Coronary artery (tissue), 2 donors: ENCODE data around the gene CCL24.

Experiments
- DNase-seq: peaks from one replicate; pipeline ENCODE4 v3.0.0-alpha.2; 2017; ENCODE audit warnings: low spot score
- H3K27ac ChIP-seq, 2 donors: fragments of 200-600 bp; sonication (generic); one replicate each; pipeline ENCODE4 v1.5.1; 2016 to 2019
- H3K4me3 ChIP-seq: fragments of 200-600 bp; sonication (generic); 2 replicates; pipeline ENCODE4 v1.5.1; 2016; ENCODE audit warnings: mild to moderate bottlenecking, moderate library complexity
- CTCF ChIP-seq: fragments of 200-600 bp; sonication (generic); IDR thresholded peaks from one replicate; pipeline ENCODE4 v1.5.1; 2019; ENCODE audit warnings: antibody characterized with exemption

Gene CCL24

GRCh38 chr7:75818472-75818871 lies 4.9 kb upstream of the CCL24 start:
- no peak for TF ChIP-seq CTCF

GRCh38 chr7:75817116-75817515 lies 3.5 kb upstream of the CCL24 start:
- no peak for TF ChIP-seq CTCF
- DNase-seq: no peak

More at GRCh38 chr7:75818472-75818871, 4.9 kb upstream of the CCL24 start:
- Histone ChIP-seq H3K27ac (no peak overlapping the region), H3K4me3 (no peak overlapping the region)
- no peak for DNase-seq

DNA sequence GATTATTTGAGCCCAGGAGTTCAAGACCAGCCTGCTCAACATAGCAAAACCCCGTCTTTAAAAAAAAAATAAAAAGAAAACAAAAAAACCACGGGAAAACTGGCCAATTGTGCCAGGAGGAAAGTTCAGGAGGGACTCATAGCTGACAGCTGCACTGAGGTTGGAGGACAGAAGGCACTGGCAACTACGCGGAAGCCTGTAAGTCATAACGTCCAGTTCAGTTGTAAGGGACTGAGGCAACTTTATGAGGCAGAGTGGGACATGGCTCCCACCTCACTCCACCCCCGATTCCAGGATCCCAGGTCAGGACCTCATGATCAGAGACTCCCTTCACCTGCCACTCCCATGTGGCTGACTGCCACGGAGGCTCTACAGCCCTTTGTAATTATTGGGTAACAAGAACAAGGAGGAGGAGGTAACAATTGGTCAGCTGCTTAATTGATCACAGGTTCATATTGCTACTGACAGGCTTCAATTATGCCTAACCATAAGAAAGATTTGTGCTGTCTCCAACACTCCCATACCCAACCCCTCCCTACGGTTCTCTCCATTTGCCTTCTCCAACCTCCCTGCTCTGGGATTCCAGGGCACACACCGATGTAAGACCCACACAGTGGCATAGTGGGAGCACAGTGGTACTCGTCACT lies 1.9 kb upstream of the CCL24 start:
- no peak for TF ChIP-seq CTCF
- Histone ChIP-seq H3K27ac (no peak overlapping the region), H3K4me3 (no peak overlapping the region)
- DNase-seq: no peak

More at GRCh38 chr7:75817116-75817515, 3.5 kb upstream of the CCL24 start:
- no peak overlapping the region for H3K4me3 ChIP-seq
- no peak overlapping the region for H3K27ac ChIP-seq

- no peak overlapping the region for H3K27ac ChIP-seq
These were observed 871 bp upstream of the CCL24 start for GRCh38 chr7:75814407-75814947.

GRCh38 chr7:75813084-75813483 lies 522 bp downstream of the CCL24 start:
- no peak for TF ChIP-seq CTCF
- no peak for DNase-seq
- H3K4me3 ChIP-seq: no peak overlapping the region
- no peak overlapping the region for H3K27ac ChIP-seq

More at GRCh38 chr7:75814407-75814947, 871 bp upstream of the CCL24 start:
- H3K4me3 ChIP-seq: no peak overlapping the region
- no peak for TF ChIP-seq CTCF
- no peak for DNase-seq

DNA sequence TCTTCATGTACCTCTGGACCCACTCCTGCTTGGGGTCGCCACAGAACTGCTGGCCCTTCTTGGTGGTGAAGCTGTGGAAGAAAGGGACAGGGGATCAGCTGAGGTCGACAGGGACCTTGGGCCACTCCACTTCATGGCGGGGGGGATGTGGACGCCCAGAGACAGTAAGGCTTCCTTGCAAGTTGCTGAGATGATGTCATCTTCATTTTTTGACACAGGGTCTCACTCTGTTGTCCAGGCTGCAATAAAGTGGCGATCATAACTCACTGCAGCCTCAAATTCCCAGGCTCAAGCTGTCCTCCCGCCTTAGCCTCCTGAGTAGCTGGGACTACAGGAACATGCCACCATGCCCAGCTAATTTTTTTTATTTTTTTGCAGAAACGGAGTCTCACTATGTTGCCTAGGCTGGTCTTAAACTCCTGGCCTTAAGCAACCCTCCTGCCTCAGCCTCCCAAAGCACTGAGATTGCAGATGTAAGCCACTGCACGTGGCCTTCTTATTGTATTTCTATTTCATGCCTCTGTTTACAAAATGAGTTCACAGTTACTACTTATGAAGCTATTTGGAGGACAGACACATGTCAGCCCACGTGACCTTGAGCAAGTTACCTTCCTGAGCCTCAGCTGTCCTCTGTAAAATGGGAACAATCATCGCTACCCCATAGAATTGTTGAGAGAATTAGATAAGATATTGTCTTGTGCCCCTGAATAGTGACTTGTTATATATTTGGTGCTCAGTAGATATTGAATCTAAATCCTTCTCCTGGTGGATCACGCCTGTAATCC lies 1.5 kb downstream of the CCL24 start:
- DNase-seq: no peak
- TF ChIP-seq CTCF: no peak
- no peak overlapping the region for H3K27ac ChIP-seq
- H3K4me3 ChIP-seq: no peak overlapping the region

DNA sequence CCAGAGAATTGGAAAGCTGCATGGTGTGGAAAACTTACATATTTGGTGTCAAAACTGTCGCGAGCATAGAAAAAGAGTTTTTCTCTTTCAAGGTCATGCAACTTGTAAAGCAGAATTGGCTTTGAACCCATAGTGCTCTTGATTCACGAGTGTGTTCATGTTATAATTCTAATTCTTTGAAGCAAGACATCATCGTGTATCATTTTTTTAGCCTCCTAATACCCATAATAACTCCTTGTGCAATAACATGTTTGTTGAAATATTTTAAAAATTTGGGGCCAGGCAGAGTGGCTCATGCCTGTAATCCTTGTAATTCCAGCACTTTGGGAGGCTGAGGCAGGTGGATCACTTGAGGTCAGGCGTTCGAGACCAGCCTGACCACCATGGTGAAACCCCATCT lies 4.2 kb downstream of the CCL24 start:
- no peak for DNase-seq
- Histone ChIP-seq H3K27ac (no peak overlapping the region), H3K4me3 (no peak overlapping the region)
- no peak for TF ChIP-seq CTCF
